Activated CD4-positive, alpha-beta T cell treated with anti-CD3 and anti-CD28 coated beads, Interleukin-2, amount 50 U/mL, for 16 hours (primary cell): Measurements from ENCODE around the gene ISG20L2.

Experiments used
- DNase-seq: peaks from one replicate; pipeline ENCODE4 v3.0.0-alpha.2; 2020

ISG20L2 gene

DNA sequence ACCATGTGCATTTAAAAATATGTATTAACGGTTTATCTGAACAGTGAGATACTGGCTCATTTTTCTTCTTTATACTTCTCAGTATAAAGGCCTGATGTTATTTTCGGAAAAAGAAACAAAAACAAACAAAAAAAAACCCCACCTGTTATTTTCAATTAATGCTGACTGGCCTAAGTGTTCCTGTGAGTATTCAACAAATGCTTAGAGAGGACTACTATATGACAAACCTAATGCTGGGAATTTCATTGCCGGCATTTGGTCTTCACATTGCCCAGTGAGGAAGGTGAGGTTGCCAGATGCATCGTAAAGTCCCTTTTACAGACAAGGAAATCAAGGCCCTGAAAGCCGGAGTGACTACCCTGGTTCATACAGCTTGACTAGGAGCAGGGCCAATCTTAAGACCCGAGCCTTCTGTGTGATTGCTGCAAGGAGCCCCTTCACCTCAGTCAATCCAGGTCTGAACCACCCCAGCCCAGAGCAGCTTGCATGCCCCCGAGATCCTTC, 11.7 kb upstream of the ISG20L2 start:
- DNase-seq: no peak

DNA sequence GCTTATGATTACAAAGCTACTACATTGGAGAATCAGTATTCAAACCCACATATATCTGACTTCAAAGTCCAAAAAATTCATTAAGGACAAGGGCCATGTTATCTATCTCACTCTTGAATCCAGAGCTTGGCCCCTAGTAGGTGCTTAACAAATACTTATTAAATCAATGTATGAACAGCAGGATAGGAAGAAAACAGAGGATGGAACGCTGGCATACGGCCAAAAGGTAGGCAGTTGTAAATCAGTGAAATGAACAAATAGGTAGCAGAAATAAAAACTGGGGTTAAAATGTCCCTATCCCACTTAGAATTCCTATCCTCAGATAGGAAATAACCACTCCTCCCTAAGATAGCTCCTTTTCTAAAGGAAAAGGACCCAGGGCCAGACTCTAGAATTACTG, 10.3 kb upstream of the ISG20L2 start:
- no peak for DNase-seq

DNA sequence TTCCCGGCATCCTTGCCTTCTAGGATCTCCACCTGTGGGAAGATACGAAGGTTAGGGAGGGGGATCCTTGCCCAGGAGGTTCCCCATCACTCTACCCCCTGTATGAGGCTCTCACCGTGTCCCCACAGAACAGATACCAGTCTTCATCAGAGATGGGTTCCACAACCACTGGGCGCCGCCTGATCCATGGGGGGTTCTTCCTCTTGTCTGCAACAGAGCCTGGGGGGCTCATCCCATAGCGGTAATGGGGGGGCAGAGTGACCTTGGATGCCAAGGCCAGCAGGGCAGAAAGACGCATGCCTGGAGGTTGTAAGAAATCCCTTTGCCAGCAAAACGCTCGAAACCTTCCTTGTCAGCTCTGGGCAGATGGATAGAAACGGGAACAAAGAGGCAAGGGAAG, 9.8 kb upstream of the ISG20L2 start:
- DNase-seq: no peak

DNA sequence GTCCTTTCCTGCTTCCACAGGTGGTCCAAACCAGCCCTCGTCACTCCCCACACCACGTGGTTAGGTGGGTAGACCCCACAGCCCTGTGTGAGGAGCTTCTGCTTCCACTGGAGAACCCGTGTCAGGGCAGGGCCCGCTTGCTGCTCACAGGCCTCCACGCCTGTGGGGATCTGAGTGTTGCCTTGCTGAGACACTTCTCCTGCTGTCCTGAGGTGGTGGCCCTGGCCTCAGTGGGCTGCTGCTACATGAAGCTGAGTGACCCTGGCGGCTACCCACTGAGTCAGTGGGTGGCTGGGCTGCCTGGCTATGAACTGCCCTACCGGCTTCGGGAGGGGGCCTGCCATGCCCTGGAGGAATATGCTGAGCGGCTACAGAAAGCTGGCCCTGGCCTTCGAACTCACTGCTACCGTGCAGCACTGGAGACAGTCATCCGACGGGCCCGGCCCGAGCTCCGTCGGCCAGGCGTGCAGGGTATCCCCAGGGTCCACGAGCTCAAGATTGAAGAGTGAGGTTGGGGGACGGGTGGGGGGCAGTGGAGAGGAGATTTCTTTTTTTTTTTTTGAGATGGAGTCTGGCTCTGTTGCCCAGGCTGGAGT, 5.5 kb upstream of the ISG20L2 start:
- no peak for DNase-seq

DNA sequence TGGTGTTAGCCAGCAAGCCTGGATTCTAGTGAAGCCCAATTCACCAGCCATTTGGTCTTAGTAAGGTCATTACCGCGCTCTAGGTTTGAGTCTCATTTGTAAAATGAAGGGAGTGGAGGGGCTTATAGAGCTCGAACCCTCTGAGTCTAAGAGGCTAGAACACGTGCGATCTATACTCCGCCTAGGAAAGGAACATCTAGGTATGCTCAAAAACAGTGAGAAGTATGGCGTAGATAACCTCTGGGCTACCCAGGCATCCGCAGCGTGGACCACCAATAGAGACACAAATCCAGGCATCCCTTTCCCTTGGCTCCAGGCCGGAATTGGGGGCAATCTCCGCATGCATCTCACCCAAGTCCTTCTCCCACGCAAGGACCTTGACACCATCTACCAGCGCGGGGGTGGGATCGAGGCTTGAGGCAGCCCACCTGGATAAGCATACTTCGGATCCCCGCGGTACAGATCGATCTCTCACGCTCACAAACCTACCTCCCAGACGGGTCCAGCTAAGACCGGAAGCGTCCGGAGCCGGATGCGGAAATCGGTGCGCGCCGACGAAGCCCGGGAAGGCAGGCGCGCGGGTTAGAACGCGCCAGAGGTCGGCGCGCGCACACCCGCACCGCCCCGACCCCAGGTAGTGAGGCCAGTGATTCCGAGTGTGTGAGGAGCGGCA, 504 bp downstream of the ISG20L2 start, which contains the start of gene METTL25B:
METTL25B (plus strand) TSS at position 544 of the 673 bp plus-strand sequence. CDS start 636 bp downstream, outside the sequence.
- peak; percentile 87 for DNase-seq

DNA sequence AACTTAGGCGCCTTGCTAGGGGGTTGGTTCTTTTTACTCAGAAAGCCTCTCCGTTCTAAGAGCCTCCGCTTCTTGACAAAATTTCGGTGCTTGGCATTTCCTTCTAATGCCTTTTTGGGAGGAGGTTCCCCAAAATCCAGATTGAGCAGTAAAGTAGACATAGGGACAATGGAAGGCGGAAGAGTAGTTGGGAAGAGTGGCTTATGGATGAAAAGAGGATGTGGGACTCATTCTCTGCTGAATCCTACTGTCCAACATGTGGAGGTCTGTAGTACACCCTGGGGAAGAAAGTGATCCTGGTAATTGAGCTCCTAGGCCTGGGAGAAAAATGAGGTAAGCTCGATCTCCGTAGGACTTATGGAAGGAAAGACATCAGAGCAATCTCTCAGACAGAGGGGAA, 1.1 kb downstream of the ISG20L2 start:
- DNase-seq: no peak

DNA sequence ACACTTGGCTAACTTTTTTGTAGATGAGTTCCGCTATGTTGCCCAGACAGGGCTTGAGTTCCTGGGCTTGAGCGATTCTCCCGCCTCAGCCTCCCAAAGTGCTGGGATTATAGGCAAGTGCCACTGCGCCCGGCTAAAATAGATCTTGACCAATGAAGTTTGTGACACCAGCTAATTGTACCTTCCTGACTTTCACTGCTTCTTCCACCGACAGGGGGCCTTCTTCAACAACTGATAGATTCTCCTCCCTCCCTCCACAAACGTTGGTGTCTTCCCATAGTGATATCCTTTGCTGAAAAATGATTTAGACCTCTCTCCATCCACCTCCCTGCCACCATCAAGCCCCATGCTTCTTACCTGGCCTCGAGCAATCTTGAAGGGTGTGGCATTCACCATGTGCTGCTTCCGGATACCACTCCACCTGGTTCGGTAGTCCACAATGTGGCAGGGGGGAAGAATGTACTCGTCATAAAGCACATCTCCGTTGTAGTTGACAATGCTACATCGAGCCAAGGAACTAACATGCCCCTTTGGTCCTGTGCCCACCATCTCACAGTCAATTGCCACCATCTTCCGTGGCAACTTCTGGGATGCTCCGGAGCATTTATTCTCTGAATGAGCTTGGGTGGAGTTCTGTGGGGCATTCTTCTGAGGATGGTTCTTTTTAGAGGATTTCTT, 1.9 kb downstream of the ISG20L2 start:
- peak; percentile 71 for DNase-seq

DNA sequence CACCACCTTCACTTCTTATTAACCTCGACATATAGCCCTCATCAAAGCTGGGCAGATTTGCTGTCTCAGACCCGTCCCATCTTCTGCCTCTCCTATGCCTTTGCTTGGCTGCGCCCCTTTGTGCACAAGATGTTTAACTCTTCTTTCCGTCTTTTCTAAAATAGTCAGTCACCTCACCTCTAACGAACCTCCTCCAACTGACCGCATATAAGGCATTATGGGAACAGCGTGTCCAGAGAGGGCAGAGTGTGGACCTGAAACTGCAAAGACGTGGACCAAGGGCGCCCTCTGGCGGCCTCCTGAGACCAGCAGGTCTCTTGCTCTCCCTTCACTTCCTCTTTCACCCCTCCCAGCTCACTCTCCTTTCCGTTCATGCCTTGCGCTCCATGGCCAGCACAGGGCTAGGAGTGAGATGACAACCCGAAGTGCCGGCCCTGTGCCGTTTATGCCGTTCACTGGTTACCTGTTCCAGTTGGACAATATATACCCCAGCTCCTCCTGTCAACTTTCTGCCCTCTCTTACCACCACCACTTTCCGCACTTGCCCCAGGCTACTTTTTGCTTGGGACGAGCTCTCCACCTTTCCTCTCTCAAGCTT, 2.8 kb downstream of the ISG20L2 start:
- peak; percentile 89 for DNase-seq

DNA sequence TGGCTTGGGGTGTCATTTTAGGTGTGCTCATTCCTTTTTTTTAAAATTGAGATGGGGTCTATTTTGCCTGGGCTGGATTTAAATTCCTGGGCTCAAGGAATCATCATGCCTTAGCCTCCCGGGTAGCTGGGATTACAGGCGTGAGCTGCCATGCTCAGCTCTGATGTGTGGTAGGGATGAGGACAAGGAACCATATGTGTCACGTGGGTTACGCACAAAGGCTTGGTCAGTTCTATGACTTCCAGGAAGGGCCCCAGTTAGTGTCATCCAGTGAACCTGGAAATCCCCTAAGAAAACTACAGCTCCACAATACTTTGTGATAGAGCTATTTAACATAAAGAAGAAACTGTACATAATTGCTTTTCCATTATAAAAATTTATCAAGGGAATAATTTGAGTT, 7.0 kb downstream of the ISG20L2 start:
- DNase-seq: peak; percentile 65

DNA sequence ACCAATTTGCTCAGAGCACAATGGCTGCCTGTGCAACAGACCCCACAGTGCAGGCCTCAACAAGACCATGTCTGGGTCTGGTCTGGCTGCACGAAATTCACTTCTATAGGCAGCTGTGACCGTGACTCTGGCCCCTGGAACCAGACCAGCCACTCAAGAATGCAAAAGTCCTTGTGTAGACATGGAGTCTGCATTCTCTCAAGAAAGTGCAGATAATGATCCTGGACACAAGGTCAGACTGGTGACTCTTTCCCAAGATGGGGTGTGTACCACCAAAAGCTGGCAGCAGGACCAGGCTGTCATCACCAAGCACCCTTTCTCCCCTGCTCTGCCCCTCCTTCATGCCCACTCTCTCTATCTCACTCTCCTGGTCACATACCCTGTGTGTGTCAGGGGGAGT, 7.4 kb downstream of the ISG20L2 start:
- no peak for DNase-seq

DNA sequence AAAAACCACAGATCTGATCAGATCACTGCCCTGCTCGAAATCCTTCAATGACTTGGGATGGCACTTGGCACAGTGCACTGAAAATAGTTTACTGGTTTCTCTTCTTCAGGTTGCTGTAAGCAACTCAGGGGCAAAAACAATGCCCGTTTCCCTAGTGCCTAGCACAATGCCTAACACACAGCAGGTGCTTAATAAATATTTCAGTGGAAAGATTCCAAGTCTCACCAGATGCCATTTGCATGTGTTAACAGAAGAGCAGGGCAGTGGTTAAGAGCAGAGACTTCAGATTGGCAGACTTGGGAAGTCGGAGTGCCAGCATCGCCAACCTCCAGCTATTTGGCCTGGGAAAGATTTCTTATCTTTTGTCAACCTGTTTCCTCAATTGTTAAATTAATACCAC, 11.2 kb downstream of the ISG20L2 start:
- DNase-seq: no peak

DNA sequence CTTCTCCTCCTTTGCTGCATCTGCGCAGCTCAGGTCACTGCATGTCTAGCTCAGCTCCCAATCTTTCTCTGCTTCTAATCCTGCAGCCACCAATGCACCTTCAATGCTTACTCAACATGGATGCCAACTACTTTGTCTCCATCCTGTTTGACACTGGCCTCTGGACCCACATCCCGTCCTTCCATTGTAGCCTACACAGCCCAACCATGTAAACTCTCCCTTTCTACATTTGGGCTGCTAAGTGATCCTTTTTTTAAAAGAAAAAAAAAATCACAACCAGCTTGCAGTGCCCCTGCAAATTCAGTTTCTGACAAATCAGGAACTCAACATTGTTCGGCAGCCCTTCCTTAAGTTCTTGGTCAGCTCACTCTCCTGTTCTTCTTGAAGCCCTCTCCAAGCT, 13.7 kb downstream of the ISG20L2 start:
- no peak for DNase-seq

DNA sequence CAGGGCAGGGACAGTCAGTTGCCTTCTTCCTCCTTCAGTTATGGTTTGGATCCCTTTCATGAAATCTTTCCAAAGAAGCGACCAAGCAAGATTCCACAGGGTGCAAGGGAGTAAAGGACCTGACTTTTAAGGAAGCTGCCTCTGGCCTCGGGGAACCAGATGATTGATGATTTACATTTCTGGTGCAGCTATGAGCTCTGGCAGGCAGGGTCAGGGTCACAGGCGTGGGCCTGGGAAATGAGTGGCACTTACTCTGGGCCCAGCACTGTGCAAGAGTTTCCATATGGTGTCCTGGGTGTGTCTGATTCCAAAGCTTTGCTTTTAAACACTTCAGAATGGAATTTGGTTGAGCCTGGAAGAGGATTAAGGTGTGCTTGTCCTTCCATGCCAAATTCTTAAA, 15.9 kb downstream of the ISG20L2 start:
- DNase-seq: no peak

DNA sequence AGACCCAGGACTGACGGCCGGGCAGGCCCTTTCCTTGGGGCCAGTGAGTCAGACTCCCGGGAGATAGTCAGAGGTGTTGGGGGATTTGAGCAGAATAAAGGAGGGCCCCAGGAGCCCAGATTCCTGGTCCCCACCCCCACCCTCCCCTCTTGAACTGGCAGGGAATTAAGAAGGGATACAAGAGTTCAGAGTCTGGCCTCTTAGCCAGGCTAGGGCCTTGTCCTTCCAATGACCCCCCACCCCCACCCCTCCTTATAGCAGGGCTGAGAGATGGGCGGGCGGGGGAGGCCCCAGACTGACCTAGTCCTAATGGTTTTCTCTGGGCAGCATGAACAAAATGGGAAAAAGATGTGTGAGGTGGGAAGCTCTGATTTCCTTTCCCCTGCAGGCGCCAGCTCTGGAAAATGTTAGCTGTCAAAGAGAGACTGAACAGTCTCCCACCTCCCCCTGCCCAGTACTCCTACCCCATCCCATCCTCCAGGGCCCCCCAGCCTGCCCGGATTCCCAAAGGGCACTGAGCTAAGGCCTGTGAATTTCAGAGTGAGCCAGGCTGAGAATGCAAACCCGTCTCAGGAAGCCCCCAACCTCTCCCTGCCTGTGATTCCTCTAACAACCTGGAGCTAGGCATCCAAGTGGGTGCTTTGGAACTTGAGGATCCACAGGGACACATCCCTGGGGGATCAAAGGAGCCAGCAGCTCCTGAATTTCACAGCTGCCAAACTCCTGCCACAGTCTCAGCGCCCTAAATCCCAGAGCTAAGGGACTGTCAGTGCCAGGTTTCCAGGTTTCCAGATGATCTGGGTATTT, 17.4 kb downstream of the ISG20L2 start:
- DNase-seq: no peak

DNA sequence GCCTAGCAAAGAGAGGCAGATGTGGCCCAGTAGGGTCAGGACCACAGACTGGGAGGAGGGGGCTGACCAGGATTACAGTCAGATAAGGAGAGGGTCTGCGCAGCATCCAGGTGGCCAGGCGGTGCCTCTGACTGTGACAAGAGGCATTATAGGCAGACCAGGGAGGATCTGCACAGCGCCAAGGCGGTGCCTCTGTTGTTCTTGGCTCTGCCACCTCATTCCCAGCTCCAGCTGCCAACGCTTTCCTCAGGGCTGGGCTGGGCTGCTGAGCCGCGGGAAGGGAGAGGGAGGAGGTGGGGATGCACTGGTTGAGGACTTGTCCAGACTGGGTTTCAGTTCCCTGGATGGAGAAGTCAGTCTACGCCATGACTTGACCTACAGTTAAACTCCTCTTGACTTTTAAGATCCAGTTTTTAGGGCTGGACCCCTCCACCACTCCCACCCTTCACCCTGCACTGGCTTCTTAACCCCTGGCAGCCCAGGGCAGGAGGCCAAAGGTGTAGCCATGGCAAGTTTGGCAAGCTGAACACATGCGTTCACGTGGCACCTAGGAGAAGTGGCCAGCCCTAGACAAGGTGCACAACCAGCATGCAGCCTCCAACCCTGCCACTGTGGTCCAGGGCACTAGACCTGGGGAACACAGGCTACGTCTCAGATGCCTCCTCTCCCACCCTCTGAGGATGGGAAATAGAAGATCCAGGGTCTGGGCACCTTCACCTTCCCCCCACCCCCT, 18.6 kb downstream of the ISG20L2 start:
- DNase-seq: no peak

DNA sequence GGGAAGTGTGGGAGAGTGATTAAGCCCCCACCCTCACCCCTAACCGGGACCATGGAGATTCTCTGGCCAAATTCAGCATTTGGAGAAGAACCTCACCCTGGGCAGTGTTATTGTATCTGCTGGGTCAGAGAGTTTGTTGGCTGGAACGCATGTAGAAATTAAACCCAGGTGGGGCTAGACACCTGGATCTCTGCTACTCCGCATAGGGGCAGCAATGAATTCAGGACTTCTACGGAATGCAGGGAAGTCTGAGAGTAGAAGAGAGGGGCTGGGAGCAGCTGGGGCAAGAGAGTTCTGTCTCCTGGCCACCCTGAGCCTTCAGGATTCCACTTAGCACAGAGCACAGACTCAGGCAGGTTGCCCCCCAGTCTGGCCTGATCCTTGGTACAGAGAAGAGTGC, 19.5 kb downstream of the ISG20L2 start:
- no peak for DNase-seq

DNA sequence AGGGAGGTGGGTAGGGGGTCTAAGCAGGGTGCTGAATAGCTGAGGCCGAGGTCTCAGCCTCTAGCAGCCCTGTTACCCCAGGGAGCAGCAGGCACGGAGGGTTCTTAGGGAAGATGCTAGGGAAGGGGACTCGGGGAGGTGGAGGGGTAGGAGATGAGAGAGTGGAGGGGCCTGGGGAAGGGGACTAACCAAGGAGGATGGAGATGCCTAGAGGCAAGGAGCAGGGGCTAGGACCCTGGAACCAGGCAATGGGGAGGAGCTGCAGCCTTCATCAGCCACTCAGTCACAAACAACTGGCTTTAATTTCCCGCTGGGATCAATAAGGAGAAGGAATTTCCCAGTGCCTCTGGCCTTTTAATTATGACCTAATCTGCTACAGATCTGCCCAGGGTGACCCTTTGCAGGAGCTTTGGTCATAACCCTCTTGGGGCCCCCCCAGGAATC, 20.3 kb downstream of the ISG20L2 start:
- no peak for DNase-seq

DNA sequence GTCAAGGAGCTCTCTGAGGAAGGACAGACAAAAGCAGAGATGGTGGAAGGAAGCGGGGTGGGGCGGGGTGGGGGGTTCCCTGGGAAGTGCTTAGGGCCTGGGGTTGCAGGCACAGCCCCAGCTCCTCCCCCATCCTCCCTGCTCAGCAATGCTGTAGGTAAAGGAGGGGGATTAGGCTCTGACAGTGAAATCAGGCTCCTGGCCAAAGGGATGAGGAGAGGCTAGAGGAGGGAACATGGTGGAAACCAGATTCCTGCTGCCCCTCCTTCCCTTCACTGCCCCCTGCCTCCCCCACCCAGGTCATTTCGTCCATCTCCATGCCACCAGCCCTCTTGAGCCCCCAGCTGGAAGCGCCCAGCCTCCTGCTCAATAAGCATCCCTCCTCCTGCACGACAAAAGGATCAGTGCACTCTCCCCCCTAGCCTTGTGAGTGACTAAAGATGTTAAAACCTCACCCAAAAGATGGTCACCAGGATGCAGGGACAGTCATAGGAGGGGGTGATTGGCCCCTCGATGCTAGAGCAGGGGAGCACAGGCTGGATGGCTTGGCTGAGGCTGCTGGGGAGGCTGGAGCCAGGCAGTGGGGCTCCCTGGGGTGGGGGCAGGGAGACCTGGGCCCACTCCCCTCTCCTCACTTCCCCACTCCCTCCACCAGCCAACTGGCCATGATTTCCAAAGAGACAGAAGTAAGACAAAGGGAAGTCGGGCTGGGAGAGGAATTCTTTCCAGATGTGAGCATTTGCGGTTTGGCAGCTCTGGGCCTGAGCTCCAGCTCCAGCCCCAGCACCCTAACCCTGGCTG, 20.9 kb downstream of the ISG20L2 start:
- no peak for DNase-seq

DNA sequence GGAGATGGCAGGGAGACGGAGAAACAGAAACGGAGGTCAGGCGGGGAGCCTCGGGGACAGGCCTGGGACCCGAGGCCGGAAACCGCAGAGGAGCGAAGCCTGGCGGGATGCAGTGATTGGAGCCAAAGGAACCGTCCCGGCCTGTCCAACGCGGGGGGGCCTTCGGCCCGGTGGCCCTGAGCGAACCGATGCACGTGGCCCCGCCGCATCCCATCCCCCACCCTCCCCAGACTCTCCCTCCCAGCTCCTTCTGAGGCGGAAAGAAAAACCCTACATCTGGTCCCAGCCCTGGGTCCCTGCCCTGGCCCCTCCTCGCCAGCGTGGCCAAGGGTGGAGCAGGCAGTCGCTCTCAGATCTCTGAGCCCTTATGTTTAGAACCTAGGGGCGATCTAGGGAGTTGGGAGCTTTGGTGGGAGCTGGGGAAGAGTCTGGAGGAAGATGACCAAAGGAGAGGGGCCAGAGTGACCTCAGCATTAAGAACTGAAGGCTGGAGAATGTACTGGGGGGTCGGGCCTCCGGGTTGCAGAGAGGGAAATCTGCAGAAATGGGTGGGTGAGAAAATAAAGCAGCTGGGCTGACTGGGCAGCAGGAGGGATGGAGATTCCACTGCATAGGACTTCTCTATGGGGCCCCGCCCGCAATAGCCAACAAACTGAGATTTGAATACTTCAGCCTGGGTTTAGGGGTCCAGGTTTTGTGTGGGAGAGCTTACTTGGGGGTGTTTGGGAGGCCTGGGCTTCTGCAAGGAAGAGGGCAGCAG, 21.7 kb downstream of the ISG20L2 start:
- no peak for DNase-seq

DNA sequence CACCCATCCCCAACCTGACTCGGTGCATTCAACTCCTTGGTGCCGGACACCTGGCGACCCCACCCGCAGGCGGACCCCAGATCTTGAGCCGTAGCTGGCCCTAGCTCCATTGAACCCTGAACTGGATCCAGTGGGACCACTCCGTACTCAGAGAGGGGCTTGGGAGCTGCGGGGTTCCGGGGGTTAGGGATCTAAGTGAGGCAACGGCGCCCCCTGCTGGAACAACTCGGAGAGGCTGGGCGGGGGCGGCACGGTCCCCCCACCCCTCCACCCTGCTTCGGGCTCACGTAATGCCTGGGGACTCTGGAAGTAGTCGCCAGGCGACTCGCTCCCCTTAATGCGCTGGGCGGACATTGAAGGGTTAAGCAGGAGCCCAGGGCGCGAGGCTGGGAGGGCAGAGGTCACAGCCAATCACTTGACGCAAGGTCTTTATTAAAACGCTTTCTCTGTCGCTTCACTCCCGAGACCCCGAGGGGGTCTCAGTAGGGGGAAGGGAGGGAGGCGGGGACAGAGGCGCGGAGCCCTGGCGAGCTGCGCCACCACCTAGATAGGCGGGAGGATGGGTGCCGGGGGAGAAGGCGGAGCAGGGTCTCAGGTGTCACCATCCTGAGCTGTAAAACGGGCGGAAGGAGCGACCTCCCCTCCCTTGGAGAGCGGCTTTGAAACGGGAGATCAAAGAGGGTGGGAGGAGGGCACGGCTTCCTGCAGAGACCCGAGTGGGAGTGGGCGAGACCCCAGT, 22.5 kb downstream of the ISG20L2 start:
- DNase-seq: peak; percentile 55
